ENCODE results near the gene COL19A1. TPM values are rescaled to one million over a fixed set of nuclear protein-coding genes. Genes with fewer than 3 reads are reported as not detected.
A peak's percentile ranks its signal among the peaks of the same experiment; 100 is the strongest.
"Not testable (repeated sequence)": the region's sequence is repeated elsewhere in the genome, so short reads cannot be mapped to it uniquely, and the experiment has no call there.

Gene COL19A1
- total RNA-seq: 1.4 TPM
- long read RNA-seq, partial matches to known transcripts: 0 of 2 reads
- long read RNA-seq, other reads (novel, unspliced or antisense): 2 of 2 reads

GRCh38 chr6:69866351-69866769, at the start of gene COL19A1:
Gene COL19A1, plus strand, starts transcription at chr6:69866556. Its CDS starts 13,012 bp downstream, at chr6:69879568.
- peak; percentile 76 for ATAC-seq
- DNase-seq: peak; percentile 45
- intact Hi-C loops (cut with micrococcal nuclease): no loop called here

- DNase-seq (no peak), ATAC-seq (no peak)
Measured at GRCh38 chr6:69816569-69816968, 49.8 kb upstream of the COL19A1 start.

GRCh38 chr6:69817358-69817757, 49.0 kb upstream of the COL19A1 start:
- intact Hi-C loops (cut with micrococcal nuclease): no loop called here
- DNase-seq (no peak), ATAC-seq (no peak)

More at GRCh38 chr6:69816569-69816968, 49.8 kb upstream of the COL19A1 start:
- intact Hi-C loops (cut with micrococcal nuclease): no loop called here

GRCh38 chr6:69818223-69818930, 48.0 kb upstream of the COL19A1 start:
- ATAC-seq: no peak
- no peak for DNase-seq
- intact Hi-C loops (cut with micrococcal nuclease): no loop called here

GRCh38 chr6:69819138-69819537, 47.2 kb upstream of the COL19A1 start:
- DNase-seq: no peak
- intact Hi-C loops (cut with micrococcal nuclease): no loop called here
- no peak for ATAC-seq

GRCh38 chr6:69820018-69820417, 46.3 kb upstream of the COL19A1 start:
- no peak for DNase-seq
- ATAC-seq: no peak
- intact Hi-C loops (cut with micrococcal nuclease): no loop called here

- DNase-seq (no peak), ATAC-seq (no peak)
- intact Hi-C loops (cut with micrococcal nuclease): no loop called here
Measured at GRCh38 chr6:69820438-69820837, 45.9 kb upstream of the COL19A1 start.

GRCh38 chr6:69824355-69824754, 42.0 kb upstream of the COL19A1 start:
- ATAC-seq; DNase-seq; intact Hi-C loops (cut with micrococcal nuclease): not testable (repeated sequence)

- no peak for DNase-seq
- intact Hi-C loops (cut with micrococcal nuclease): no loop called here
- no peak for ATAC-seq
Measured at GRCh38 chr6:69825904-69826303, 40.5 kb upstream of the COL19A1 start.

GRCh38 chr6:69827276-69827893, 39.0 kb upstream of the COL19A1 start:
- no peak for ATAC-seq

GRCh38 chr6:69832558-69832957, 33.8 kb upstream of the COL19A1 start:
- DNase-seq (no peak), ATAC-seq (no peak)
- intact Hi-C loops (cut with micrococcal nuclease): no loop called here

More at GRCh38 chr6:69827276-69827893, 39.0 kb upstream of the COL19A1 start:
- DNase-seq: no peak
- intact Hi-C loops (cut with micrococcal nuclease): no loop called here

- ATAC-seq: no peak
- no peak for DNase-seq
Measured at GRCh38 chr6:69835414-69836179, 30.8 kb upstream of the COL19A1 start.

GRCh38 chr6:69841862-69842261, 24.5 kb upstream of the COL19A1 start:
- intact Hi-C loops (cut with micrococcal nuclease): no loop called here
- no peak for ATAC-seq
- no peak for DNase-seq

More at GRCh38 chr6:69835414-69836179, 30.8 kb upstream of the COL19A1 start:
- intact Hi-C loops (cut with micrococcal nuclease): loop anchor here (5.0 kb wide), 1 partner anchor 272 kb away; no protein-coding TSS in a partner anchor

GRCh38 chr6:69843189-69843588, 23.2 kb upstream of the COL19A1 start:
- ATAC-seq: no peak
- DNase-seq: no peak
- intact Hi-C loops (cut with micrococcal nuclease): no loop called here

- ATAC-seq (no peak), DNase-seq (no peak)
- intact Hi-C loops (cut with micrococcal nuclease): no loop called here
Measured at GRCh38 chr6:69846312-69846711, 20.0 kb upstream of the COL19A1 start.

GRCh38 chr6:69846770-69847491, 19.4 kb upstream of the COL19A1 start:
- intact Hi-C loops (cut with micrococcal nuclease): no loop called here
- ATAC-seq (peak; percentile 73), DNase-seq (no peak)

GRCh38 chr6:69847492-69847788, 18.9 kb upstream of the COL19A1 start:
- ATAC-seq: no peak
- intact Hi-C loops (cut with micrococcal nuclease): no loop called here
- no peak for DNase-seq

GRCh38 chr6:69848552-69848951, 17.8 kb upstream of the COL19A1 start:
- DNase-seq (no peak), ATAC-seq (no peak)
- intact Hi-C loops (cut with micrococcal nuclease): no loop called here

GRCh38 chr6:69852706-69853105, 13.7 kb upstream of the COL19A1 start:
- intact Hi-C loops (cut with micrococcal nuclease): no loop called here
- no peak for DNase-seq

More at GRCh38 chr6:69852706-69853105, 13.7 kb upstream of the COL19A1 start:
- ATAC-seq: no peak

Data from left ventricle myocardium superior (tissue), 1 donor.